A549 (cell line): Measurements from ENCODE around the gene GLB1L3. TPM values are rescaled to one million over a fixed set of nuclear protein-coding genes. Genes with fewer than 3 reads are reported as not detected.

ENCODE experiments used
- ATAC-seq, 2 experiments: fragments of 200-7000 bp in 1 of 2; fragments of >200 bp in 1 of 2; cut with Nextera tagmentation in 1 of 2; cut with Tn5 transposase in 1 of 2; 3 replicates each; pipeline versions ENCODE4 v1.8.0 to v1.9.1; 2018 to 2020; ENCODE audit warnings: mild to moderate bottlenecking in 1 of 2, moderate library complexity in 1 of 2
- CTCF ChIA-PET: fragments of 300-600 bp; sonication (Branson Sonifier 250); formaldehyde crosslinking; extraction: SDS; loops from one replicate; lab custom pipeline; 2021; ENCODE audit warnings: antibody characterized with exemption, inconsistent platforms; lab: Yijun Ruan, JAX
- POLR2A ChIA-PET: fragments of 350-600 bp; formaldehyde crosslinking; extraction: SDS; loops from one replicate; lab custom pipeline; 2021; ENCODE audit warnings: antibody characterized with exemption, inconsistent platforms; lab: Yijun Ruan, JAX
- DNase-seq, 2 experiments: peaks; one replicate each; pipeline versions ENCODE4 v3.0.0 to v3.0.0-alpha.2; 2011 to 2016; ENCODE audit warnings: low read depth in 1 of 2, low spot score in 1 of 2
- FAIRE-seq: peaks from 2 replicates; lab custom pipeline; 2011; peaks lifted over from hg19 to GRCh38; lab: Jason Lieb, UNC
- H3K27ac ChIP-seq, 2 experiments: fragments of >200 bp; sonication (Bioruptor Twin); formaldehyde crosslinking; 3 replicates each; pipeline ENCODE4 v1.5.1; 2016 to 2017
- H3K4me1 ChIP-seq: fragments of >200 bp; sonication (Bioruptor Twin); formaldehyde crosslinking; 3 replicates; pipeline ENCODE4 v1.6.1; 2016
- H3K4me2 ChIP-seq: fragments of >200 bp; sonication (Bioruptor Twin); formaldehyde crosslinking; 3 replicates; pipeline ENCODE4 v1.6.1; 2016
- H3K4me3 ChIP-seq: fragments of >200 bp; sonication (Bioruptor Twin); formaldehyde crosslinking; 3 replicates; pipeline ENCODE4 v1.5.1; 2016
- H3K9me3 ChIP-seq: fragments of >200 bp; sonication (Bioruptor Twin); formaldehyde crosslinking; 3 replicates; pipeline ENCODE4 v1.6.1; 2016
- CBX2 ChIP-seq: fragments of 200-600 bp; sonication (generic); IDR thresholded peaks from 2 replicates; pipeline ENCODE4 v1.6.1; 2016; ENCODE audit warnings: low read depth, mild to moderate bottlenecking, borderline replicate concordance
- CHD4 ChIP-seq: fragments of 200-600 bp; sonication (generic); IDR thresholded peaks from 2 replicates; pipeline ENCODE4 v1.6.1; 2016; ENCODE audit warnings: antibody characterized with exemption, mild to moderate bottlenecking, borderline replicate concordance
- FOSB ChIP-seq: fragments of 250-450 bp; sonication (Bioruptor Pico); IDR thresholded peaks from 2 replicates; pipeline ENCODE4 v1.5.0; 2020; ENCODE audit warnings: mild to moderate bottlenecking, moderate library complexity
- FOSL2 ChIP-seq, 2 experiments: fragments of 450-650 bp in 1 of 2; fragments of >200 bp in 1 of 2; sonication (Bioruptor Twin) in 1 of 2; formaldehyde crosslinking; IDR thresholded peaks; 2 replicates each; pipeline versions ENCODE4 v1.5.0 to v1.6.1; 2016 to 2020; ENCODE audit warnings: mild to moderate bottlenecking in 1 of 2, moderate library complexity in 1 of 2
- HES2 ChIP-seq: fragments of >200 bp; sonication (Bioruptor Twin); formaldehyde crosslinking; IDR thresholded peaks from 2 replicates; pipeline ENCODE4 v1.6.1; 2016
- HEYL ChIP-seq: fragments of 250-450 bp; sonication (Bioruptor Pico); IDR thresholded peaks from 2 replicates; pipeline ENCODE4 v1.8.0; 2021; ENCODE audit warnings: mild to moderate bottlenecking, moderate library complexity
- HOXA7 ChIP-seq: fragments of 250-450 bp; sonication (Bioruptor Pico); IDR thresholded peaks from 2 replicates; pipeline ENCODE4 v1.5.0; 2020; ENCODE audit warnings: mild to moderate bottlenecking, moderate library complexity
- HOXB13 ChIP-seq: fragments of 250-450 bp; sonication (Bioruptor Pico); IDR thresholded peaks from 2 replicates; pipeline ENCODE4 v1.5.0; 2020; ENCODE audit warnings: low read depth, mild to moderate bottlenecking, moderate library complexity
- KDM5A ChIP-seq: fragments of 200-600 bp; sonication (generic); IDR thresholded peaks from 2 replicates; pipeline ENCODE4 v1.6.1; 2016; ENCODE audit warnings: antibody characterized with exemption, mild to moderate bottlenecking
- NFE2L2 ChIP-seq: fragments of 150-350 bp; conservative IDR thresholded peaks from 2 replicates; pipeline ENCODE4 v1.6.1; 2014; ENCODE audit warnings: low read length
- RARB ChIP-seq: fragments of 250-450 bp; sonication (Bioruptor Pico); IDR thresholded peaks from 2 replicates; pipeline ENCODE4 v1.8.0; 2021; ENCODE audit warnings: mild to moderate bottlenecking, moderate library complexity
- RFX5 ChIP-seq: fragments of 450-650 bp; IDR thresholded peaks from 2 replicates; pipeline ENCODE4 v1.7.1; 2014; ENCODE audit warnings: antibody characterized with exemption, mild to moderate bottlenecking, moderate library complexity
- SMC3 ChIP-seq: fragments of >200 bp; sonication (Bioruptor Twin); formaldehyde crosslinking; IDR thresholded peaks from 3 replicates; pipeline ENCODE4 v1.6.1; 2018; ENCODE audit warnings: inconsistent platforms
- SREBF2 ChIP-seq: fragments of 450-650 bp; IDR thresholded peaks from 2 replicates; pipeline ENCODE4 v1.6.1; 2014; ENCODE audit warnings: mild to moderate bottlenecking, moderate library complexity
- ZC3H11A ChIP-seq: fragments of 450-650 bp; IDR thresholded peaks from 2 replicates; pipeline ENCODE4 v1.6.1; 2014; ENCODE audit warnings: antibody characterized with exemption, mild to moderate bottlenecking
- ZSCAN20 ChIP-seq: fragments of 250-450 bp; sonication (Bioruptor Pico); IDR thresholded peaks from 2 replicates; pipeline ENCODE4 v1.8.0; 2022; ENCODE audit warnings: mild to moderate bottlenecking, moderate library complexity
- WGBS: methylation state at CpG from one replicate; pipeline ENCODE4 v1.1.6; 2017; ENCODE audit errors: missing lambda C conversion rate; 5-methylcytosine and 5-hydroxymethylcytosine counted together
- polyA plus RNA-seq, 4 experiments: library from polyadenylated mRNA; depleted of rRNA in 3 of 4; stranded (reverse); fragments of >200 nt; fragmentation: RNase III in 1 of 4; extraction: RNeasy Plus Mini Kit Qiagen cat#74134 plus additional on column Dnase treatment in 1 of 4; gene quantifications; 2 replicates in 3 of 4; 3 replicates in 1 of 4; pipeline ENCODE4 v1.2.3, GENCODE V29; 2011 to 2017
- TF ChIP-seq, protein P1 (sequence below): fragments of 450-650 bp; IDR thresholded peaks from 2 replicates; pipeline ENCODE4 v1.6.1; 2014; ENCODE audit warnings: antibody characterized with exemption
- TF ChIP-seq, protein P2 (sequence below): IDR thresholded peaks from 2 replicates; pipeline ENCODE4 v1.6.1; 2012

The GLB1L3 gene
- polyA plus RNA-seq, 2 of the 4 experiments (the other 2 are of a cell fraction): not detected

GRCh38 chr11:134339756-134340155 is 63.6 kb downstream of the GLB1L3 start (continued):
- TF ChIP-seq RARB (CRISPR knock-in tag): no peak
- TF ChIP-seq, all 56 proteins: peak for 0

DNA sequence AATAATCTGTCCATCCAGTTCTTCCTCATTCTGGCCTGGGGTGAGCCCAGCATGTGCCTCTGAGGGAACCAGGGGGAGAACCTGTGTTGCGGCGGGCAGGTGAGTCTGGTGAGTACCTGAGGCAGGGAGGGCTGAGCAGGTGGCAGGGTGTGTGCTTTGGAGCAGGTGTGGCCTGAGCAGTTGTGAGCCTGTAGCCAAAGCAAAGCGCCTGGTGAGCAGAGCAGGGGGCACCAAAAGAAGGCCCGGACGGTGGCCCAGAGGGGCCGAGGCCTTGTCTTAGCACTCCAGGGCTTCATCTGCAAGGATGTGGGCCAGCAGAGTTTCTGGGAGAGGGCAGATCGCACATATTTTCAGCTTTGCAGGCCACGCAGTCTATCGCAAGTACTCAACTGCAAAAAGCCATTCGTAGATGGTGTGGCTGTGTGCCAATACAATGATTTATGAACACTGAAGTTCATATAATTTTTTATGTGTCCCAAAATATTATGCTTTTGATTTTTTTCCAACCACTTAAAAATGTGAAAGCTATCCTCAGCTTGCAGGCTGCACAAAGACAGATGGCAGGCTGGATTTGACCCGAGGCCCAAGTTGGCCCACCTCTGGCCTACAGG is 64.3 kb downstream of the GLB1L3 start:
- Histone ChIP-seq H3K4me2 (no peak overlapping the region), H3K4me3 (no peak overlapping the region), H3K4me1 (no peaks in the 10 kb centered on the region), H3K27ac (no peak overlapping the region), H3K9me3 (no peaks in the 10 kb centered on the region)
- no peak for TF ChIP-seq KDM5A
- TF ChIP-seq NFE2L2: no peak
- no peak for TF ChIP-seq HOXB13 (CRISPR knock-in tag)
- TF ChIP-seq CBX2: no peak
- TF ChIP-seq ZSCAN20 (CRISPR knock-in tag): no peak
- TF ChIP-seq HES2: no peak
- no peak for TF ChIP-seq FOSL2 (IDR thresholded peaks at IDR 0.05)
- no peak for TF ChIP-seq FOSL2 (CRISPR knock-in tag; IDR thresholded peaks at IDR 0.05)
- TF ChIP-seq SMC3: no peak
- TF ChIP-seq ZC3H11A: no peak
- ChIA-PET POLR2A (no interaction called here), CTCF (no interaction called here)
- DNase-seq: no peak
- no peak for FAIRE-seq
- ATAC-seq: no peak
- WGBS: 80% methylated on average over 8 of the region's 11 CpGs

DNA sequence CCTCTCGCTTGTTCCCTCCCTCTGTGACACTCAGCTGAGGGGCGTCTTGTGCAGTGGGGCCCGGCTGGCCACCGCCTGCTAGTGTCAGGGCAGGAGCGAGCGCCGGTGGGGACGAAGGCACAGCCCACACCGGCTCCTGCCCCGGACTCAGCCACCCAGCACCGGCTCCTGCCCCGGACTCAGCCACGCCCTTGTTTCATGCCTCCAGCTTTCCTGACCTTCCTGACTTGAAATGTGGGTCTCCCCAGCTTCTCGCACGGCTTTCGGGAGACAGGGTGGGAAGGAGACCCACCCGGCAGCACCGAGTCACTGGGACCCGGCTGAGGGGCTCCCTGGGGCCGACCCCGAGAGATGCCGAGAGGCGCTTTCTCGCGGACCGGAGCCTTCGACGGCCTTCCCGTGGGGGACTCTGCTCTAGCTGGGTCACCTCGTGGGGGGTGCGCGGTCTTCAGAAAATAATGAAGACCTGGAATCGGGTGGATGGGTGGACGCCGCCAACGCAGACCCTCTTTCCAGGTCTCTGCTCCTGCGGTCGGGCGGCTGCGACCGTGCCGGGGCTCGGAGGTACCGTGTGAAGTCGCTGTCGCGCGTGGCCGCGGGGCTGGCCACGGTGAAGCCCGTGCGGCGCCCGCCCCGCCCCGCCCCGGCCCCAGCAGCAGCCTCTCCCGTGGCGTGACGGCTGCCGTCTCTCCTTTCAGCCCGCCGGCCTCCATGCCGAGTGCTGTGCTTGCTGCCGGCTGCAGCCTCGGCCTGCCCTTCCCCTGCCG is 65.8 kb downstream of the GLB1L3 start:
- FAIRE-seq (no peak), ATAC-seq (no peak), DNase-seq (no peak)
- no peak overlapping the region for H3K4me3 ChIP-seq
- H3K9me3 ChIP-seq: no peaks in the 10 kb centered on the region
- ChIA-PET POLR2A (no interaction called here), CTCF (interaction anchor here (0.6 kb wide), 2 partner anchors 84 to 369 kb away, joined by 3 read pairs; no protein-coding TSS in a partner anchor)
- no peak overlapping the region for H3K4me2 ChIP-seq
- TF ChIP-seq SREBF2 (no peak), ZSCAN20 (CRISPR knock-in tag) (no peak), RFX5 (no peak), FOSB (CRISPR knock-in tag) (no peak), CHD4 (no peak), HOXA7 (CRISPR knock-in tag) (no peak), HEYL (CRISPR knock-in tag) (no peak)
- TF ChIP-seq, protein P1, sequence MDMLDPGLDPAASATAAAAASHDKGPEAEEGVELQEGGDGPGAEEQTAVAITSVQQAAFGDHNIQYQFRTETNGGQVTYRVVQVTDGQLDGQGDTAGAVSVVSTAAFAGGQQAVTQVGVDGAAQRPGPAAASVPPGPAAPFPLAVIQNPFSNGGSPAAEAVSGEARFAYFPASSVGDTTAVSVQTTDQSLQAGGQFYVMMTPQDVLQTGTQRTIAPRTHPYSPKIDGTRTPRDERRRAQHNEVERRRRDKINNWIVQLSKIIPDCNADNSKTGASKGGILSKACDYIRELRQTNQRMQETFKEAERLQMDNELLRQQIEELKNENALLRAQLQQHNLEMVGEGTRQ: no peak
- TF ChIP-seq, protein P2, sequence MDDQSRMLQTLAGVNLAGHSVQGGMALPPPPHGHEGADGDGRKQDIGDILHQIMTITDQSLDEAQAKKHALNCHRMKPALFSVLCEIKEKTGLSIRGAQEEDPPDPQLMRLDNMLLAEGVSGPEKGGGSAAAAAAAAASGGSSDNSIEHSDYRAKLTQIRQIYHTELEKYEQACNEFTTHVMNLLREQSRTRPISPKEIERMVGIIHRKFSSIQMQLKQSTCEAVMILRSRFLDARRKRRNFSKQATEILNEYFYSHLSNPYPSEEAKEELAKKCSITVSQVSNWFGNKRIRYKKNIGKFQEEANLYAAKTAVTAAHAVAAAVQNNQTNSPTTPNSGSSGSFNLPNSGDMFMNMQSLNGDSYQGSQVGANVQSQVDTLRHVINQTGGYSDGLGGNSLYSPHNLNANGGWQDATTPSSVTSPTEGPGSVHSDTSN: no peak
- H3K27ac ChIP-seq: no peak overlapping the region
- H3K4me1 ChIP-seq: no peaks in the 10 kb centered on the region
- WGBS: 94% methylated on average over 21 of the region's 68 CpGs
